Measurements from ENCODE around the gene TRNAU1AP.

Gene TRNAU1AP

GRCh38 chr1:28604962-28605361 is 52.1 kb downstream of the TRNAU1AP start:
- DNase-seq (ENCODE audit: low spot score) = no peak

- no peak for DNase-seq (ENCODE audit: low spot score)
These were observed 53.9 kb downstream of the TRNAU1AP start for GRCh38 chr1:28606771-28607170.

- no peak for DNase-seq (ENCODE audit: low spot score)
These were observed 60.3 kb downstream of the TRNAU1AP start for GRCh38 chr1:28613175-28613574.

All from cerebellar cortex (tissue), 1 donor.